T-helper 2 cell treated with Interferon-gamma antibody and Interleukin-4, amounts not matched to agents 100 ng/mL and 5 ng/mL, for 36 hours (primary cell): ENCODE data around the gene UBE2V1. TPM values are rescaled to one million over a fixed set of nuclear protein-coding genes. Genes with fewer than 3 reads are reported as not detected.
"Not testable (repeated sequence)": the region's sequence is repeated elsewhere in the genome, so short reads cannot be mapped to it uniquely, and the experiment has no call there.

Source experiments
- intact Hi-C: fragments of 100-400 bp; cut with micrococcal nuclease; formaldehyde crosslinking; loops from one replicate; pipeline ENCODE4 v1.15.1; 2023
- total RNA-seq: library from RNA; stranded (reverse); gene quantifications from 2 replicates; pipeline ENCODE4 v1.2.3, GENCODE V29; 2022

Gene UBE2V1
- total RNA-seq, 1 donor from 2014 or later: 137 TPM

DNA sequence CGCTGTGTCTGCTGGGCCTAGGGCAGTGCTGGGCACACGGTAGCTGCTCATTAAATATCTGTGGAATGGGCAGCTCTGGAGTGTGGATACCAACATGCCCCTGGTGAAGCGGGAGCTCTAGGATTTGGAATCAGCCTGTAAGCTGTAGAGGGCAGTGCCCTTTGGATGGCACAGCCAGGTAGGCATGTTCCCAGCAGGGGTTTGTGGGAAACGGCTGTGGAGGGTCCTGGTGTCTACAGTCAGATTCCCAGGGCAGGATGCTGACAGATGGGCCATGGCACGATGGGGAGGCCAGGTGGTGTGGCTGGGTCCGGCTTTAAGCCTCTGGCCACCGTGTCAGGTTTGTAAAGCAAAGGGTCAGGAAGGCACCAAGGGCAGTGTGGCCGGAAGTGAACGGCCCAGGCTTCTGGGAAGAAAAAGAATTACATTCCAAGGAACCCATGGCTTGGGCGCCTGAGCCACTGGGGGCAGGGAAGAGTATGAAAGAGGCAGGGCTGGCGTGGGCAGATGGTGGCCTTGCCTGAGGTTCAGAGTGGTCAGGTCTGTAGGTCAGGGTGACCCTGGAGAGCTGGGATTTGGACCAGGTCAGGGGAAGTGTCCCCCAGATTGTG lies 44.8 kb downstream of the UBE2V1 start:
- intact Hi-C loops: no loop called here

DNA sequence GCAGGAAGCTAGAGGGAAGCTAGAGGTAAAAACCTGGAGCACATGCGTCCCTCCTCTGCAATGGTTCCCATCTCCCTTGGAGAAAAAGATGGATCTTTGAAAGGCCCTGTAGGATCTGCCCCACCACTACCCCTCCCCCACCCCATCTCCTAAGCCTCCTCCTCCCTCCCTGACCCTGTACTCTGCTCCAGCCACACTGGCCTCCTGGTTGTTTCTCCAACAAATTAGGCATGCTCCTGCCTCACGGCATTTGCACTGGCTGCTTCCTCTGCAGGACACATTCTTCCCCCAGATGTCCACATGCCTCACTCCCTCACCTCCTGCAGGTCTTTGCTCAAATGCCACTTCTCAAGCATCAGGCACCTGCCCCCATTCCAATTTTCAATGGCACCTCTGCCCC lies 45.5 kb downstream of the UBE2V1 start:
- intact Hi-C loops: no loop called here

DNA sequence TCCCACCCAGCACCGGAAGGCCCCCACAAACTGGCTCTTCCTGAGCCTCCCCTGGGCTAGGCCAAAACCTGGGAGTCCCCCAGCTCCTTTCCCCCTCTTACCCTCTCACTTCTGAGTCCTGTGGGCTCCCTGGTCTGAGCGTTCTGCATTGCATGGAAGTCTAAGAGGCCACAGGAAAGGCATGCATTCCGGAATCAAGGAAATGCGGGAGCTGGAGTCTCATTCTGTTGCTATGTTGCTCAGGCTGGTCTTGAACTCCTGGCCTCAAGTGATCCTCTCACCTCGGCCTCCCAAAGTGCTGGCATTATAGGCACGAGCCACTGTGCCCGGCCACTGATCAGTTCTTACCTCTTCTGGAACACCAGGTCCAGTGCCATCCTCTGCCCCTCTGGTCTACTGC lies 45.9 kb downstream of the UBE2V1 start:
- intact Hi-C loops: no loop called here

DNA sequence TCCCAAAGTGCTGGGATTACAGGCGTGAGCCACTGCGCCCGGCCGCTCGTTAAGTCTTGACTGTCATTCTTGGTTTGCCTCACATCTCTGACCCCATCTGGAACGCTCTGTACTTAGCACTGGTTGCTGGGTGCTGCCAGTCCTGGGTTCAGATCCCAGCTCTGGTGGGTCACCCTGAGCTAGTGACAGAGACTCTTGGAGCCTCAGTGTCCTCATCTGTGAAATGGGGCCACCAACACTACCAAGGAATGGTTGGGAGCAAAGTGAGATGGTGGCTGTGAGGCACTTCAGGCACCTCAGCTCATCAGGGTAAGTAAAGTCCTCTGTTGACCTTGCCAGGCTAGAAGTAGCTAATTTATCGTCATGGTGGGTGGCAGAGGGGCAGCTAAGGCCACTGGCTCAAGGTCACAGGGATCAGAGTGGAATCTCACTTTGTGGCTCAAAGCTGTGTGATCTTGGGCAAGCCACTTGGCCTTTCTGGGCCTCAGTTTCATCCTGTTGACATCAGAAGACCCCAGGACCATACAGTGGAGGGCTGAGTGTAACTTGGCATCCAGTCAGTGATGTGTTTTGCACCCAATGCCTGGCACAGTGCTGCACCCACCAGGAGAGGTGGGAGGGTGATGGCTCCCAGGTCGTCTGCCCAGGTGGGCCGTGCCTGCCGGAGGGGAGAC lies 46.7 kb downstream of the UBE2V1 start:
- intact Hi-C loops: no loop called here

DNA sequence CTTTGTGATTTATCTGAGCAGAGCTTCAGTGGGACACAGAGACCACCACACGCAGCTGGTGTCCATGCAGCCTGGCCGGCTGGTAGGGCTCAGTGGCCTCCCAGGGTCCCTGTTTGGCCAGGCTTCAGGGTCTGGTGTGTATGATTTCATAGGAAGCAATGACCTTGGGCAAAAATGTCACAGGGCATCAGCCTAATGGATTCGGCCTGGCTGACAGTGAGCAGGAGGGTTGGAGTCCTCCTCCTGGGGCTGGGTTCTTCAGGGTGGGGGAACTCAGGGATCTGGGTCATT lies 47.7 kb downstream of the UBE2V1 start:
- intact Hi-C loops: no loop called here

DNA sequence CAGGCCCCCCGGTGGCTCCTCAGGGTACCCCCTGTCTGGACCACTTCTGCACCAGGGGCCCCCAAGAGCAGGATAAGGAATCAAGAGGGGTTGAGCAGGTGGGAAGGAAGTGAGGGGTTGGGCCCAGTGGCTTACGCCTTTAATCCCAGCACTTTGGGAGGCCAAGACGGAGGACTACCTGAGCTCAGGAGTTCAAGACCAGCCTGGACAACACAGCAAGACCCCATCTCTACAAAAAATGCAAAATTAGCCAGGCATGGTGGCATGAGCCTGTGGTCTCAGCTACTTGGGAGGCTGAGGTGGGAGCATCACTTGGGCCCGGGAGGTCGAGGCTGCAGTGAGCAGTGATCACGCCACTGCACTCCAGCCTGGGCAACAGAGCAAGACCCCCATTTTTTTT lies 49.2 kb downstream of the UBE2V1 start:
- intact Hi-C loops: not testable (repeated sequence)

DNA sequence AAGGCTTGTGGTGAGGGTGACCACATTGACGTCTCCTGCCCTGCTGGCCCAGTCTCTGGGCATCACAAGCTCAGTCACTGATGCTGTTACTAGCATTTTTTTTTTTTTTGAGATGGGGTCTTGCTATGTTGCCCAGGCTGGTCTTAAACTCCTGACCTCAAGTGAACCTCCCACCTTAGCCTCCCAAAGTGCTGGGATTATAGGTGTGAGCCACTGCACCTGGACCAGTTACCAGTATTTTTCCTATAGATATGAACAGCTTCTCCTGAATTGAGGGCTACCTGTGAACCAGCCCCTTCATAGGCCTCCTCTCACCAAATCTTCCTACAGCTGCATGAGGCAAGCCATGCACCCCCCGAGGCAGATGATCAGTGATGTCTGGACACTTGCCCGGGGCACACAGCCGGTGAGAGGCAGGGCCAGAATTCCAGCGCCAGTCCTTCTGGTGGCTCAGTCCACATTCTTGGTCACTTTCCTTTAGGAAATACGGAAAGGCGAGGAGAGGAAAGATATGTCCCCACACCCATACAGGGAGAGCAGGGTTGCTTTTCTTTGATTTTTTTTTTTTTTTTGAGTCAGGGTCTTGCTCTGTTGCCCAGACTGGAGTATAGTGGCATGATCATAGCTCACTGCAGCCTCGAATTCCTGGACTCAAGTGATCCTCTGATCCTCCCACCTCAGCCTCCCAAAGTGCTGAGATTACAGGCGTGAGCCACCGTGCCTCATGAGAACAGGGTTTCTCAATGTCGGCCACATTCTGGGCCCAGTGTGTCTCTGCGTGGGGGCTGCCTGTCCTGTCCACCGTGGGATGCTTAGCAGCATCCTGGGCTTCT lies 50.7 kb downstream of the UBE2V1 start:
- intact Hi-C loops: no loop called here

DNA sequence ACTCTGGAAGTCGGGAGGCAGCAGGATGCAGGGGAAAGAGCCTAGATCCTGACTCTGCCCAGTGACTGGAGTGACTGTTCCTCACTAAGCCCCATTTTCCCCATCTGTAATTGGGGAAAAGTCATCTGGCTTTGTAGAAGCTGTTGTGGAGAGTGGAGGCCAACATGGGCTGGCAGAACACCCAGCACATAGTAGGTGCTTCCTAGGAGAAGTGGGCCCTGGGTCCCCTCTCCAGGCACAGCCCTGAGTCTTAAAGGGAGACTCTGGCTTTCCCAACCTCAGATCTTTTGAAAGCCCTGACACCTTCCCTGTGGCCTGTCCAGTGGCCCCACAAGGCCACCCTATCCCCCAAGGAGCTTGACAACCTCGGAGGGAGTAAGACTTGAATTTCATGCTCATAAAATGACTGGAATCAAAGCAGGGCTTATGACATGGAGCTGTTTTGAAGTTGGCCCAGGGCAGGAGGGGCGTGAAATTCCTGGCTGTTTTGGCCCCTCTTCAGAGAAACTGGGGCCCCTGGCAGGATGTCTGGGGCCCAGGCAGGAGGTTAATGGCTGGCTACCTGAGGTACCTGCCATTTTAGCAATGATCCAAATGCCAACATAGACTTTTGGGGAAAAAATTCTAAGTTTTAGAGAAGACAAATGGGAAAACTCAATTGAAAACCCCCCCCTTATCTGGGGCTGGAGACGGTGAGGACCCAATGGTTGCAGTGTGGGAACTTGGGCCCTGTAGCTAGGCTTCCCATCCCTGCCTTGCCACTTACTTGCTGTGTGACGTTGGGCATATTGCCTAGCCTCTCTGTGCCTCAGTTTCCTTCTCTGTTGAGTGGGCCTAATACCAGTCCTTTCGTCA lies 51.6 kb downstream of the UBE2V1 start:
- intact Hi-C loops: no loop called here

DNA sequence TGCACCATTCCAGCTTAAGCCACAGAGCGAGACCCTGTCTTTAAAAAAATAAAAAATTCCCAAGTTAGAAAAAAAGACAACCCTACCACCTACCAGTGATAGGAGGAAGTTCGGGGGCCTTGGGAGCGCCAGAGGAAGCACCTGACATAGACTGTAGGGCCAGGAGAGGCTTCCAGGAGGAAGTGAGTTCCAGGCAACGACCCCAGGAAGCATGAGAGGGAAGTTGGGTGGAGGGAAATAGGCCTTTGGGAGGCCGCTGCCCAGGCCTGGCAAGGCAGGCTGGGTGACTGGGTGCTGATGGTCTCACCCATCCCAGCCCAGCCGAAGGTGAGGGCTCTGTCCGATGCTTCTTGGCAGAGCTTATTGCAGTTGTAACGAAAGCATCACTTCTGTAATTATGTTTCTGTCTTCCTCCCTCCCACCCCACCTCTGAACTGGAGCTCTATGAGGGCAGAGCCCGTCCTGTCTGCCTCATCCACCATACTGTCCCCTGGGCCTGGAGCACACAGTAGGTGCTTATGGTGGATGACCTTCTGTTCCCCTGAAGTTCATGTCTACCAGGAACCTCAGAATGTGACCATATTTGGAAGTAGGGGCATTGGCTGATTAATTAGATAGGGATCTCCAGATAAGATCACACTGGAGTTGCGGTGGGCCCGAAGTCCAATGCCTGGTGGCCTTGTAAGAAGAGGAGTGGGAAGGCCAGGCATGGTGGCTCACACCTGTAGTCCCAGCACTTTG lies 54.1 kb downstream of the UBE2V1 start:
- intact Hi-C loops: no loop called here

DNA sequence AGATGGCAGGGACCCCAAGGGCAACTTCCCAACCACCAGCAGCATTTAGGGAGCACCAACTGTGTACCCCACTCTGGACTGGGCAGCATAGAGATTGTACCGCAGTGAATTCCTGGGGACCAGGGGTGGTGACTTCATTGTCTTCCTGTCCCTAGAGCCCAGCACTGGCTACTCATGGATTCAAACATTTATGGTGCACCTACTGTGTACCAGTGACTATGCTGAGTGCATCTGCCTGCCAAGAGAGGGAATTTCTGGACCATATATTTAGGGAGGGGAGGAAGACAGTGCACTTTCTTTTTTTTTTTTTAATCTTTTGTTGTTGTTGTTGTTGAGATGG lies 55.3 kb downstream of the UBE2V1 start:
- intact Hi-C loops: no loop called here

DNA sequence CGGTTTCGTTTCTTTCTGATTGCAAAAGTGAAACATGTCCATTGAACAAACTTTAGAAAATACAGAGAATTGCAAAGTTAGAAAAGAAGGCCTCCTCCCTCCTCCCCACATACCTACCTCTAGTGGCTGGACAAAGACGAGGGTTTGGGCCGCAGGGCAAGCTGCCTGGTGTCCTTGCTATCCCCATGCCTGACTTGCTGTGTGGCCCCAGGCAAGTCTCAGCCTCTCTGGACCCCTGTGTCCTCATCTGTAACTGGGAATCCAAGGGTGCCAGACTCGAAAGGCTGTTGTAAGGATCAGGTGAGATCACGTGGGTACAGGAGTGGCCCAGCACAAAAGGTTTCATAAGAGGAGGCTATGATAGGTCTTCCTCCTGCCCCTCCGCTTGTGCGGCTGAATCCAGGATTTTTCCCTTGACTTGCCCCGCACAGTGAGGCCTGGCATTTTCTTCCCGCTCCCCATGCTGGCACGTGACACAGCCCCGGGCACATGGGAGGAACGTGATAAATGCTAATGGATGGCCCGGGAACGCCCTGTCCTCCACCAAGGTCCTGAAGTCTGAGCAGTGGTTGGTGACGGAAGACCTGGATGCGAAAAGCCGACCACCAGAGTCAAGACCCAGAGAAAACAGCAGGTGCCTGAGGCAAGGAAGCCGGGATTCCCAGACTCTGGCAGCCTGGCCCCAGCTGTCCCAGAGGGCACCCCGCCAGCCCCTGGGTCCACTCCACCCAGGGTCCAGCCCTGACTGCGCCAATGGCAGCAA lies 55.8 kb downstream of the UBE2V1 start:
- intact Hi-C loops: no loop called here

DNA sequence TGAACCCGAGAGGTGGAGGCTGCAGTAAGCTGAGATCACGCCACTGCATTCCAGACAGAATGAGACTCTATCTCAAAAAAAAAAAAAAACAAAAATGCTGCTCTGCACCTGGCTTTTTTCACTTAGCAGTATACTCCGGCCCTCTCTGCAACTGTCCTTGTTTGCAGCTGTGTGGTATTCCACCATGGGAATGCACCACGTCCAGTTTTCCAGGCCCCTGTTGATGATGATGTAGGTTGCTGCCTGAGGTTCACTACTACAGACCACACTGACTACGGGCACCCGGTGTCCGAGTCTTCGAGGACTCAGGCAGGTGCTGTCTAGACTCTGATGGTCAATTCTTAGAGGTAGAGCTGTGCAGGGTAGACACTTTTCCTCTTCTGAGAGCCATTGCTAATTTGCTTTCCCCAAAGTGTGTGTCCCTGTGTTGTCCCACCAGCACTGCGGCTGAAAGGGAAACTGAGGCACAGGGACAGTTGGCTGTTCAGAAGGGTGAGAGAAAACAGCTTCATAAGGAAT lies 56.5 kb downstream of the UBE2V1 start:
- intact Hi-C loops: no loop called here

DNA sequence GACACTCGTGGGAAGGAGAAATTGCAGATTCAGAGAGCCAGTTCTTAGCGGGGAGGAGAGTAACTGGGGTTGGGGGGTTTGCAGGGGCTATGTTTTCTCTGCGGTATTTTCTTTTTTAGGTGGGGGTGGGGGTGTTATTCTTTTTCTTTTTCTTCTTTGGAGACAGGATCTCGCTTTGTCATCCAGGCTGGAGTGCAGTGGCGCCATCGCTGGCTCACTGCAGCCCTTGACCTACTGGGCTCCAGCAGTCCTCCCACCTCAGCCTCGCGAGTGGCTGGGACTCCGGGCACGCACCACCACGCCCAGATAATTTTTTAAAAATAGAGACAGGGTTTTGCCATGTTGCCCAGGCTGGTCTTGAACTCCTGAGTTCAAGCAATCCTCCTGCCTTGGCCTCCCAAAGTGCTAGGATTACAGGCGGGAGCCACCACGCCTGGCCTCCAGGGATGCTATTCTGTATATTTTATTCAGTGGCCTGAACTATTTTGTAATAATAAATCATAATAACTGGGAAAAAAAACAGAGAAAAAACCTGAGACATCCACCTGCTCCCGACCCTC lies 57.3 kb downstream of the UBE2V1 start:
- intact Hi-C loops: no loop called here

DNA sequence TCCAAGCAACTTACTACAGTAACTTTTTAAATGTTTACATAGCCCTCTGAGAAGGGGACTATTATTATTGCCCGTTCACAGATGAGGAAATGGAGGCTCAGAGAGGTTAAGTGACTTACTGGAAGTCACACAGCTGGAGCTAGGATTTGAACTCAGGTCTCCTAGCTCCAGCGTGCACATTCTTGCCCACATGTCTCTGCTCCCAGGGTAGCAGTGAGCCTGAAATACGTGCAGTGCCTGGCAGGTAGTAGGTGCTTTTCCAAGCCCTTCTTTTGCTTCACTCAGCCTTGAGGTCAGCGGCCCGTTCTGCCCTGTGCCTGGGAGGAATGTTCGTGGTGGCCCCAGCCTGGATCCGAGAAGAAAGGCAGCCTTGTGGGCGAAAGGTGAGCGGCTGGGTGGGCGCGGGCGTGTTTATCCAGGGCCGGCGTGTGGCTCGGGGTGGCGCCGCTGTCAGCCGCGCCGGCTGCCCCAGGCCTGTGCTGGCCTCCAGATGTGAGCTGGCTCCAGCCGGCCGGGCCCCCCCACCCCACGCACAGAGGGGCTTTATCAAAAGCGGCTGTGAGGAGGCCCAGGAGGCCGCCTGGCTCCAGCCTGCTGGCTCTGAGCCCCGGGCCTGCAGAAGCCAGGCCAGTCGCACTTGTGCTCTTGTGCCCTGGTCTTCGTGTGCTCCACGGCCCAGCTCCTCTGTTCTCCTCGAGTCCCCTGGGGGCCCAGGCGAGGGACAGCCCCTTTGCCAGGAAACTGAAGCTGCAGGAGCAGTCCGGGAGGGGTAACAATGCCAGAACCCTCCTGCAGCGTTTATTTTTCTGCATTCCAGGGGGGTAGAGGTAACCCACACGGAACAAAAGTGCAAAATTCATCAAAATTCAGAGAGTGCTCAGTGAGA lies 58.1 kb downstream of the UBE2V1 start:
- intact Hi-C loops: no loop called here

DNA sequence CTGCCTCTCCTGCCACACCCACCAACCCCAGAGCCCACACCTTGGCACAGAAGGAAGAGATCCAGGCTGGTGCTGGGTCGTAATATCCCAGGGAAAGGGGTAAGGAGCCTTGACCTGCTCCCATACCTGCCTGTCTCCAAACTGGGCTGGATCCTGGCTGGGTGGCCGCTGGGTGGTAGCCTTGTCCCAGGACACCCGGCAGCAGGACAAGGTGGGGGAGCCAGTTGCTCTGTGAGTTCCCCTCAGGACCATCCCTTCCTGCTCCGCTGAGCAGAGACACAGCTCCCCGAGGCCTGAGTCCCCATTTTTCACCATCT lies 58.8 kb downstream of the UBE2V1 start:
- intact Hi-C loops: no loop called here

DNA sequence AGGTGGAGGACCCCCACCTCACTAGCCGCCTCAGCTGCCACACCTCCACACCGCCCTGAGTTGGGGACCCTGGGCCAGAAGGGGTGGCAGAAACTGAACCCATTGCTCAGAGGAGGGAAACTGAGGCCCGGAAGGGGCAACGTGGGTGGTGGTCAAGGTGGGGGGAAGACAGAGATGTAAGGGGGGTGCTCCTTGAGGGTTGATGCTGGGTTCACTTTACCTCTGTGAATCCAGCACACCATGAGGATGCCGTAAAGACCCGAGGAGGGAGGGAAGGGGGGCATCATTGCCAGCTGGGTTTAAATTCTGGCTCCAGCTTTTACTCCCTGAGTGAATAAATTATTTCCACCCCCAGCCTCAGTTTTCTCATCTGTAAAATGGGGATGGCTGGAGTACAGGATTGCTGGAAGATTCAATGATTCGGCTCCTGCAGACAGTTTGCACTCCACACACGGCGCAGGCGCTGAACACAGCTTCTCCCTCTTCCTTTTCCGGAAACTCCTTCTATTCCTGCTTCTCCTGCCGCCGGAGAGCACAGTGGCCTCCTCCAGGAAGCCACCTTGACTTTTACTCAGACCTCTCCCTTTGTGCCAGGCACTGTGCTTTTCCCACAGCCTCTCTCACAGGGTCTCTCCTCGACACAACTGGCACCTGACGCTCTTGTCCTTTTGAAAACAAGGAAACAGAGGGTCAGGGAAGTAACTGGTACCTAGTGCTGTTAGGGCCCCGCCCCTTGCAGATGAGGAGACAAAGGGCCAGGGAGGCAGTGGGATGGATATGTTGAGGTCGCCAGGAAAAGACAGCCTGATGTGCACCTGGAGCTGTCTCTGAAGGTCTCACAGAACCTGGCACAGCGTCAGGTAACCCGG lies 59.4 kb downstream of the UBE2V1 start:
- intact Hi-C loops: no loop called here

DNA sequence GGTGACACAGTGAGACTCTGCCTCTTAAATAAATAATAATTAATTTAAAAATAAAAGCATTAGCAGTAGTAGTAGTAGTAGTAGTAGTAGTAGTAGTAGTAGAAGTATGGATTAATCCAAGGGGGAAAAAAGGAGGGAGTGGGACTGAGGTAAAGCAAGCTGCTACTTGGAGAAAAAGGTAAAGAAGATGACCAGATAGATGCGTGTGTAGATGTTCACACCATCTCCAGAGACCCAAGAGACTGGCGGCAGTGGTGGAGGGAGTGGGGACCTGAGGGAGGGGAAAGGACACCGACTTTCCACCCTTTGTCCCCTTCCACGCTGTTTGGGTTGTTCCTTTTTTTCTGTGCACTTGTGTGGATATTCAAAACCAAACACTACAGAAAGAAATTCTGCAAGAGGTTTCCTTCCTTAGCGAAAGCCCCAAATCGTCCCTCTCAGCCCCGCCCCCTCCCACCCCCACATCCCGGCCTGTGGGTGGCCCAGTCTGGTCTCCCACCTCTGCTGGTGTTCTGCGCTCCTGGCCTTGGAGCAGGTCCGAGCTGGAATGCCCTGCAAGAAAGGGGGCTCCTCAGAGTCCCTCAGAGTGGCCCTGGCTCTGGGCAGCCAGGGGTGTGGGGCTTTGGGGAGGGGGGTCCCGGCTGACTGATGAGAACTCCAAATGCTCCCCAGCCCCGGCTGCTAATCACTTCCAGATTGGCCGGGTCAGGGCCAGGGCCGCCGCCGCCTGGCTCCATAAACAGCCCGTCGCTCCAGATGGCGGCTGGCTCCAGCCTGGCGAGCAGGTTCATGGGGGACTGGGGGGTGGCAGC lies 60.2 kb downstream of the UBE2V1 start:
- intact Hi-C loops: no loop called here
